ENCODE data around the gene STAT1.

The STAT1 gene

GRCh38 chr2:191008286-191008685, 5.7 kb downstream of the STAT1 start:
- Histone ChIP-seq H3K9me3 (replicated peaks in 1 of 11) (peaks cover 0 to 12% (median 6%) of the 10 kb centered on the region in 11 experiments; a peak in 12 of 22 replicates), H3K4me3 (no peak overlapping the region), H3K27me3 (no peaks in the 10 kb centered on the region), H3K9ac (no peak overlapping the region), H3K27ac (no peak overlapping the region), H3K4me2 (no peak overlapping the region), H3K36me3 (peaks cover 78 to 91% (median 83%) of the 10 kb centered on the region in 11 experiments), H3K4me1 (peaks cover 11 to 27% (median 15%) of the 10 kb centered on the region in 10 experiments), H4K20me1 (peaks cover 0 to 60% (median 17%) of the 10 kb centered on the region in 11 experiments; a peak in 8 of 22 replicates)
- no peak for TF ChIP-seq Cebpa-rat (IDR thresholded peaks at IDR 0.05)

GRCh38 chr2:191006997-191007783, 6.8 kb downstream of the STAT1 start:
- peaks cover 0 to 16% (median 4%) of the 10 kb centered on the region in 10 experiments; a peak in 13 of 20 replicates for H3K4me1 ChIP-seq
- H3K9me3 ChIP-seq (replicated peaks in 1 of 11): peaks cover 0 to 15% (median 7%) of the 10 kb centered on the region in 11 experiments; a peak in 12 of 22 replicates
- no peaks in the 10 kb centered on the region for H3K27me3 ChIP-seq
- no peak for TF ChIP-seq Cebpa-rat (IDR thresholded peaks at IDR 0.05)
- no peak overlapping the region for H3K9ac ChIP-seq
- H3K27ac ChIP-seq: no peak overlapping the region
- no peak overlapping the region for H3K4me3 ChIP-seq
- H3K36me3 ChIP-seq: peaks cover 89 to 98% (median 94%) of the 10 kb centered on the region in 11 experiments
- peaks cover 0 to 57% (median 12%) of the 10 kb centered on the region in 11 experiments; a peak in 8 of 22 replicates for H4K20me1 ChIP-seq
- H3K4me2 ChIP-seq: no peak overlapping the region

- Histone ChIP-seq H3K4me2 (no peak overlapping the region), H3K9ac (no peak overlapping the region), H3K27ac (no peak overlapping the region), H4K20me1 (peaks cover 0 to 48% (median 4%) of the 10 kb centered on the region in 11 experiments; a peak in 7 of 22 replicates), H3K36me3 (peaks cover 93 to 98% (median 95%) of the 10 kb centered on the region in 11 experiments), H3K9me3 (replicated peaks in 1 of 11) (peaks cover 0 to 15% (median 7%) of the 10 kb centered on the region in 11 experiments; a peak in 12 of 22 replicates), H3K4me3 (no peak overlapping the region), H3K4me1 (peaks cover 0 to 7% (median 0%) of the 10 kb centered on the region in 10 experiments; a peak in 9 of 20 replicates), H3K27me3 (no peaks in the 10 kb centered on the region)
- no peak for TF ChIP-seq Cebpa-rat (IDR thresholded peaks at IDR 0.05)
Measured at GRCh38 chr2:191006297-191006696, 7.7 kb downstream of the STAT1 start.

- H3K4me3 ChIP-seq: no peak overlapping the region
- no peak for TF ChIP-seq Cebpa-rat (IDR thresholded peaks at IDR 0.05)
- no peaks in the 10 kb centered on the region for H3K4me1 ChIP-seq
- H3K9me3 ChIP-seq (replicated peaks in 1 of 11): peaks cover 0 to 15% (median 7%) of the 10 kb centered on the region in 11 experiments; a peak in 12 of 22 replicates
- peaks cover 0 to 30% (median 0%) of the 10 kb centered on the region in 11 experiments; a peak in 6 of 22 replicates for H4K20me1 ChIP-seq
- peaks cover 98 to 100% (median 99%) of the 10 kb centered on the region in 11 experiments for H3K36me3 ChIP-seq
- no peak overlapping the region for H3K27ac ChIP-seq
- no peak overlapping the region for H3K4me2 ChIP-seq
- no peaks in the 10 kb centered on the region for H3K27me3 ChIP-seq
- H3K9ac ChIP-seq: no peak overlapping the region
Measured at GRCh38 chr2:191003405-191004309, 10.3 kb downstream of the STAT1 start.

- Histone ChIP-seq H4K20me1 (peaks cover 0 to 23% (median 0%) of the 10 kb centered on the region in 11 experiments; a peak in 6 of 22 replicates), H3K27ac (no peak overlapping the region), H3K4me1 (peaks cover 0 to 12% (median 9%) of the 10 kb centered on the region in 10 experiments; a peak in 14 of 20 replicates), H3K9ac (no peak overlapping the region), H3K36me3 (peaks cover 96 to 100% (median 100%) of the 10 kb centered on the region in 11 experiments), H3K9me3 (replicated peaks in 1 of 11) (peaks cover 0 to 15% (median 7%) of the 10 kb centered on the region in 11 experiments; a peak in 12 of 22 replicates), H3K4me2 (no peak overlapping the region), H3K27me3 (no peaks in the 10 kb centered on the region), H3K4me3 (no peak overlapping the region)
- TF ChIP-seq Cebpa-rat (IDR thresholded peaks at IDR 0.05): no peak
Measured at GRCh38 chr2:191001624-191002023, 12.3 kb downstream of the STAT1 start.

GRCh38 chr2:191001032-191001431, 12.9 kb downstream of the STAT1 start:
- Histone ChIP-seq H3K9me3 (replicated peaks in 1 of 11) (peaks cover 0 to 15% (median 7%) of the 10 kb centered on the region in 11 experiments; a peak in 12 of 22 replicates), H3K27me3 (no peaks in the 10 kb centered on the region), H3K4me2 (no peak overlapping the region), H3K4me1 (peaks cover 0 to 15% (median 12%) of the 10 kb centered on the region in 10 experiments; a peak in 14 of 20 replicates), H4K20me1 (peaks cover 0 to 24% (median 0%) of the 10 kb centered on the region in 11 experiments; a peak in 6 of 22 replicates), H3K27ac (no peak overlapping the region), H3K4me3 (no peak overlapping the region), H3K36me3 (peaks cover 96 to 100% (median 100%) of the 10 kb centered on the region in 11 experiments), H3K9ac (no peak overlapping the region)
- no peak for TF ChIP-seq Cebpa-rat (IDR thresholded peaks at IDR 0.05)

GRCh38 chr2:190999949-191000665, 13.9 kb downstream of the STAT1 start:
- no peak overlapping the region for H3K27ac ChIP-seq
- no peak overlapping the region for H3K4me3 ChIP-seq
- peaks cover 96 to 100% (median 100%) of the 10 kb centered on the region in 11 experiments for H3K36me3 ChIP-seq
- H3K9ac ChIP-seq: no peak overlapping the region
- no peak for TF ChIP-seq Cebpa-rat (IDR thresholded peaks at IDR 0.05)
- H3K9me3 ChIP-seq (replicated peaks in 1 of 11): peaks cover 0 to 19% (median 8%) of the 10 kb centered on the region in 11 experiments; a peak in 12 of 22 replicates
- H3K27me3 ChIP-seq: no peaks in the 10 kb centered on the region
- H4K20me1 ChIP-seq: peaks cover 0 to 24% (median 0%) of the 10 kb centered on the region in 11 experiments; a peak in 6 of 22 replicates
- H3K4me1 ChIP-seq: peaks cover 0 to 15% (median 12%) of the 10 kb centered on the region in 10 experiments; a peak in 14 of 20 replicates
- H3K4me2 ChIP-seq: no peak overlapping the region

GRCh38 chr2:190999058-190999457, 14.9 kb downstream of the STAT1 start:
- Histone ChIP-seq H3K9me3 (replicated peaks in 1 of 11) (peaks cover 0 to 17% (median 7%) of the 10 kb centered on the region in 11 experiments; a peak in 12 of 22 replicates), H3K4me3 (no peak overlapping the region), H3K27me3 (no peaks in the 10 kb centered on the region), H3K9ac (no peak overlapping the region), H3K36me3 (peaks cover 96 to 100% (median 100%) of the 10 kb centered on the region in 11 experiments), H3K4me2 (no peak overlapping the region), H4K20me1 (peaks cover 0 to 22% (median 0%) of the 10 kb centered on the region in 11 experiments; a peak in 6 of 22 replicates), H3K4me1 (peaks cover 0 to 15% (median 12%) of the 10 kb centered on the region in 10 experiments; a peak in 14 of 20 replicates), H3K27ac (no peak overlapping the region)
- TF ChIP-seq Cebpa-rat (IDR thresholded peaks at IDR 0.05): no peak
